ENCODE measurements around the gene WNT10A.

DNA sequence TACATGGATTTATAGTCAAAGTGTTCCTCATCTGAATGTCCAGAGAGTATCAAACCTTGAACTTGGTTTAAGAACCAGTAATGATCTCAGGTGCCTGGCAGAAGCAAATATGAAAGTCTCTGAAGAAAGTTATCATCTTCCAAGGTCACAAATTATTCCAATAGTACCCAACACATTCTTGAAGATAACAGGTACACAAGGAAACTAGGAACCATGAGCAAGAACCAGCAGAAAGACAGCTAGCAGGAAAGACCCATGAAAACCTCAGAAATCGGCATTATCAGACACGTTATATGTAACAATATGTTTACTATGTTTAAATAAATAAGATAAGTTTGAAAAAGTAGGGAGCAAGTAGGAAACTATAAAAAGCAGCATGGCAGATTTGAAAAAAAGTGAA lies 43.2 kb upstream of the WNT10A start:
- TF ChIP-seq POLR2A (IDR thresholded peaks at IDR 0.05) (no peak), POLR2AphosphoS5 (IDR thresholded peaks at IDR 0.05) (no peak)
